Activated T-helper 17 cell treated with anti-CD3 and anti-CD28 coated beads, Interleukin-2, amount 50 U/mL, for 72 hours (primary cell): Measurements from ENCODE around the gene DCANP1. TPM values are rescaled to one million over a fixed set of nuclear protein-coding genes. Genes with fewer than 3 reads are reported as not detected.

Experiments
- ATAC-seq: fragments of 150-1000 bp; cut with Tn5 transposase; replicated peaks from 2 replicates; pipeline ENCODE4 v1.10.0; 2021; ENCODE audit warnings: mild to moderate bottlenecking, moderate library complexity
- H3K27ac Mint-ChIP-seq: one replicate; pipeline ENCODE4 v1.8.0; 2022; ENCODE audit warnings: mixed read lengths
- H3K27me3 Mint-ChIP-seq: one replicate; pipeline ENCODE4 v1.8.0; 2022; ENCODE audit warnings: mixed read lengths
- H3K36me3 Mint-ChIP-seq: one replicate; pipeline ENCODE4 v1.8.0; 2022; ENCODE audit warnings: low read depth, mild to moderate bottlenecking, mixed read lengths
- H3K4me1 Mint-ChIP-seq: one replicate; pipeline ENCODE4 v1.8.0; 2022; ENCODE audit warnings: mixed read lengths
- H3K4me3 Mint-ChIP-seq: one replicate; pipeline ENCODE4 v1.8.0; 2022; ENCODE audit warnings: mild to moderate bottlenecking, mixed read lengths
- H3K9me3 Mint-ChIP-seq: one replicate; pipeline ENCODE4 v1.8.0; 2022; ENCODE audit warnings: mixed read lengths
- total RNA-seq, 2 donors: library from RNA; stranded (reverse); gene quantifications; one replicate each; pipeline ENCODE4 v1.2.3, GENCODE V29; 2022

The DCANP1 gene
- total RNA-seq, 2 donors from 2014 or later, result not detected

DNA sequence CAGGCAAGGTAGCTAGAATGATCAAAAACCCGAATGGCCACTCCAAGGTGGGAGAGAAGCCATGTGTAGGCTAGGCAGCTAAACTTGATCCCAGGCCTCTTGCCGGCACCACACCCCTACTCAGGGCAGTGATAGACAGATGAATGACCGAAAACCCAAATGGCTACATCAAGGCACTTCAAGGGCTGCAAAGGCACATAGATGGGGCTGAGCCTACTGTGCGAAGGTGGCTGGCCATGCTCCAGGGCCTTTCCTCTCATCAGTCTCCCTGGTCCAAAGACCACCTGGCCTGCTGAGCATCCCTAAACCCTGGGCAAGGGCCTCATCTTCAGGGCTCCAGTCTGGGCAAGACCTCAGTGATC, 8.7 kb upstream of the DCANP1 start:
- no peak for ATAC-seq
- H3K27ac Mint-ChIP-seq, result no peak overlapping the region
- H3K9me3 Mint-ChIP-seq, result no peaks in the 10 kb centered on the region
- no peaks in the 10 kb centered on the region for H3K4me1 Mint-ChIP-seq
- peaks cover 28% of the 10 kb centered on the region for H3K27me3 Mint-ChIP-seq
- no peaks in the 10 kb centered on the region for H3K36me3 Mint-ChIP-seq
- H3K4me3 Mint-ChIP-seq, result no peak overlapping the region

GRCh38 chr5:135454946-135455345, 7.8 kb upstream of the DCANP1 start:
- no peak for ATAC-seq
- no peaks in the 10 kb centered on the region for H3K9me3 Mint-ChIP-seq
- no peaks in the 10 kb centered on the region for H3K4me1 Mint-ChIP-seq
- peaks cover 24% of the 10 kb centered on the region for H3K27me3 Mint-ChIP-seq
- H3K36me3 Mint-ChIP-seq, result no peaks in the 10 kb centered on the region
- H3K27ac Mint-ChIP-seq, result no peak overlapping the region
- no peak overlapping the region for H3K4me3 Mint-ChIP-seq

DNA sequence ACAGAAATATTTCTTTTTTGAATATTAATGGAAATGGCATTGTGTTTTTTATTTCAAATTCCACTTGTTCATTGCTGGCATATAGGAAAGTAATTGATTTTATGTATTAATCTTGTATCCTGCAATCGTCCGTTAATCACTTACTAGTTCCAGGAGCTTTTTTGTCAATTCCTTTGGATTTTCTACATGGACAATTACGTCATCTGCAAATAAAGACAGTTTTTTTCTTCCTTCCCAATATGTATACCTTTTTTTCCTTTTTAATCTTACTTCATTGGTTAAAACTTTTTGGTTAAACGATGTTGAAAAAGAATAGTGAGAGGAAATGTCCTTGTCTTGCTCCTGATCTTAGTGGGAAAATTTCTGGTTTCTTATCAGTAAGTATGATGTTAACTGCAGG, 6.5 kb upstream of the DCANP1 start:
- Mint-ChIP-seq H3K36me3 (no peaks in the 10 kb centered on the region), H3K9me3 (no peaks in the 10 kb centered on the region), H3K4me1 (no peaks in the 10 kb centered on the region), H3K27me3 (peaks cover 24% of the 10 kb centered on the region), H3K4me3 (no peak overlapping the region), H3K27ac (no peak overlapping the region)
- ATAC-seq, result no peak

DNA sequence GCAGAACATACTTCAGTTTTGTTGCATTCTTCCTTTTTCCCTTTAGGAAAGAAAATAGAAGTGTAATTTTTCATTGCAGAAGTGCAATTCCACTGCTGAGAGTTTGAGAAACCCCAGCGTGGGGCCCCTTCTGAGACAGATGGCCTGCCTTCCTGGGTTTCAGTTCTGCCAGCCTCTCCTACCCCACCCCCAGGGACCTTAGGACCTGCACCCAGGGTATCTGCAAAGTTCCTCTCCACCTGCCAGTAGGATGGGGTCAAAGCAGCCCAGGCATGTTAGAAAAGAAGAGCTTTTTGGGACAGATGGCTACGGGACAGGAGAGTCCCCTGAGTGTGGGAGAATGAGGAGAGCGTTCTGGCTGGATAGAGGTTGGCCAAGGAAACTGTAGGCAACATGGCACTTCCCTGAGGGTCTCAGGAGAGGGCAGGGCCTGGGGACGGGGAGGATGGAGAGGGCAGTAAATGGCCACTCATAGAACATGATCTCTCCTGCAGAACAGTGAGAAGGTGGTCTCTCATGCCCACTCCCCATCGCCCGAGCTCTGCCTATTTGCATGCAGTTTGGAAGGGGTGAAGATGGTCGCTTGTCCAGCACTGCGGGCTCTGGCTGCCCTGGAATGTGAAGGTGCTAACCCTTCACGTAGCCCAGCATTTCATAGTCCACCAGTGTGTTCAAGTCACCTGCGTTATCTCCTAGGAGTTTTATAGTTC, 5.3 kb upstream of the DCANP1 start, which contains the start of gene TIFAB:
TSS of gene TIFAB (minus strand) at position 31 of the 710 bp plus-strand sequence. CDS start 2,412 bp downstream, outside the sequence.
- Mint-ChIP-seq H3K4me3 (no peak within 1 kb of the TSS), H3K9me3 (no peaks in the 10 kb centered on the region), H3K4me1 (no peaks in the 10 kb centered on the region), H3K27ac (no peak within 1 kb of the TSS), H3K36me3 (no peaks in the 10 kb centered on the region), H3K27me3 (peaks cover 22% of the 10 kb centered on the region)
- ATAC-seq, result no peak

DNA sequence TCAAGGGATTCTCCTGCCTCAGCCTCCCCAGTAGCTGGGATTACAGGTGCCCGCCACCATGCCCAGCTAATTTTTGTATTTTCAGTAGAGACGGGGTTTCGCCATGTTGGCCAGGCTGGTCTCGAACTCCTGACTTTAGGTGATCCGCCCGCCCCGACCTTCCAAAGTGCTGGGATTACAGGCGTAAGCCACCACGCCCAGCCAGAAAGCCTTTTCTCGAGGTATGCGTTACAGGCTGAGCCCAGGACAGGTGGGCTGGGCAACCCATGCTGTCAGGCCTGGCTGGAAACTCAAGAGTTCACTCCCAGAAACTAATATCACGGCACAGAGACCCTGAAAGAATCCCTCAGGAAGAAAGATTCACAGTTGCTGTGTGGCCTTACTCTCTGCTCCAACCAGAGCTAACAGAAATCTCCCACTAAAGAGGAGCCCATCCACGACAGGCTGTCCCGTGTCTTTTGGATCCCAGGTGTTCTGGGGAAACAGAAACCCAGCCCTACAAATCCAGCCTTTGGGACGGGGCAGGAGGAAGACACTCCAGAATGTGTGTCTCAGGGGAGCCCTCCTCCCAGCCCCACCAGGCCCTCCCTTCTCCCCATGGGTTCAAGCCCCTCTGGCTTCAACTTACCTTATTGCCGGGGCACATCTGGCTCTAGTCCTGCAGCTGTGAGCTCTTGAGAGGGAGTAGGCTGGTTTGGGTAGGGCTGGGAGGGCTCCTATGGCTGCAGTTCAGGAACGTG, 4.6 kb upstream of the DCANP1 start:
- no peaks in the 10 kb centered on the region for H3K4me1 Mint-ChIP-seq

DNA sequence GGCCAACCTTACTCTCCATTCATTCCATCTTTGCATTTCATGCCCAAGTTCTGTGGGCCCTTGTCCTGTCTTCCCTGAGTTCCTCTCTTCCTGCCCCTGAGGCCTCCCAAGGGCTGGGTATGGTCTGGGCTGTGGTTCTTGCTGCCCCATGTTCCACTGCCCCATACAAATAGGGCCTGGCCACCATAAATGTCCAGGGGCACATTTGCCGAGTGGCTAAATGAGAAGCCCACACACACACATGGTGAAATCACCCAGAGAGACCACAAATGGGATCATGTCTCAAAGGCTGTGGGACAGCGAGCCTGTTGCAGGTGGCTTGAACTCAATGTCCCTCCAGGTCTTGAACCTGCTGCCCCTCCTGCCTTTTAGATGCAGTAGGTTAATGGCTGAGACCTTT, 3.8 kb upstream of the DCANP1 start:
- Mint-ChIP-seq H3K36me3 (no peaks in the 10 kb centered on the region), H3K27ac (no peak overlapping the region), H3K4me1 (no peaks in the 10 kb centered on the region), H3K27me3 (peaks cover 23% of the 10 kb centered on the region), H3K4me3 (no peak overlapping the region), H3K9me3 (no peaks in the 10 kb centered on the region)
- no peak for ATAC-seq

More for the DNA sequence above, 4.6 kb upstream of the DCANP1 start:
- ATAC-seq, result no peak
- Mint-ChIP-seq H3K27ac (no peak overlapping the region), H3K36me3 (no peaks in the 10 kb centered on the region), H3K9me3 (no peaks in the 10 kb centered on the region), H3K4me3 (no peak overlapping the region), H3K27me3 (peaks cover 28% of the 10 kb centered on the region)

GRCh38 chr5:135450336-135450735, 3.2 kb upstream of the DCANP1 start:
- H3K4me1 Mint-ChIP-seq, result no peaks in the 10 kb centered on the region
- H3K9me3 Mint-ChIP-seq, result no peaks in the 10 kb centered on the region
- peaks cover 23% of the 10 kb centered on the region for H3K27me3 Mint-ChIP-seq
- ATAC-seq, result no peak
- H3K4me3 Mint-ChIP-seq, result no peak overlapping the region
- no peak overlapping the region for H3K27ac Mint-ChIP-seq
- H3K36me3 Mint-ChIP-seq, result no peaks in the 10 kb centered on the region

DNA sequence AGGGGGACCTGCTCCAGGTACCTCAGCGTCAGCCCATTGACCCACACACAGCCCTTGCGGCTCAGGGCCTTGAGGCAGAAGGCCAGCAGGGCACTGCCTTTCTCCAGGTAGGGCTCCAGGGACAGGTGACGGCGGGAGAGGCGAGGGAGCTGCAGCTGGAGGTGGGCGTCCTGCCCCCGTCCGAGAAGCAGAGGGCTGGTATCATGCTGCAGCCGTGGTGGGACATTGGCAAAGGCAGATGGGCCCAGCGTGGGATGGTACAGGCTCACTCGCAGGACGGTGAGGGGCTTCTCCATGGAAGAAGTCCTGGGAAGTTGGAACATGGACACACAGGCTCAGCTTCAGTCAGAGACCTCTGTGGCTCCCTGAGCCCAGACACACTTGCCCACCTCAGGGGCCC, 2.5 kb upstream of the DCANP1 start:
- Mint-ChIP-seq H3K27ac (no peak overlapping the region), H3K4me3 (no peak overlapping the region), H3K9me3 (no peaks in the 10 kb centered on the region), H3K36me3 (no peaks in the 10 kb centered on the region), H3K27me3 (peaks cover 20% of the 10 kb centered on the region), H3K4me1 (no peaks in the 10 kb centered on the region)
- no peak for ATAC-seq

DNA sequence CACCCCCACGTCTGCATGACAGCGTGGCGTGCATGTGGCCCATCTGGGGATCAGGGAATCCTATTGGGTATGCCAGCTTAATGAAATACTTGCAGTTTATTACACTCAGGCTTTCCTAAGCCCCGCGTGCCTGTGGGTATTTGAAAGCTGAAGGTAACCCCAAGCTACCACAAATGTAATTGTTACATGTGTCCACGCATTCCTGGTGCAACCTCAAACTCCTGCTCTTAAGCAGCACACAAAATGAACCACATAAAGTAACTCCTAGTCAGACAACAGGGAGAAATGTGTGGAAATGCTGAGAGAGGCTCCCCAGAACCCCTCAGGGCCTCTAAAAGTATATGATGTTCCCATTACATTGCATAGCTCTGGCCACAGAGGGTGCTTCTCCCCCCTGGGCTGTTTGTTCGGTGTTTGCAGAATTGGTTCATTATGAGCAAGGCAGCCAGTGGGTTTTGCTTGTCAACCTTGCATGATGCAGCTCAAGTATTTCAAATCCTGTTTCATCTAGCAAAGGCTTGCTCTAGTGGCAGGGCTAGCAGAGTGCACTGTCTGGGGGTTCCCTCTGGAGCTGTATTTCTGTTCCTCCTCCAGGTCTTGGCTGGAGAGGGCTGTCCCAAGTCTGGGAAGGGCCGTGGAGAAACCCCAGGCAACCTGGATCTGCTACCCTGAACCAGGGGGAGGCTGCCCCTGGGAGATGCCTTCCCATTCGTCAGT, 1.8 kb upstream of the DCANP1 start:
- Mint-ChIP-seq H3K27ac (no peak overlapping the region), H3K9me3 (no peaks in the 10 kb centered on the region), H3K27me3 (peaks cover 21% of the 10 kb centered on the region), H3K4me1 (no peaks in the 10 kb centered on the region), H3K4me3 (no peak overlapping the region), H3K36me3 (no peaks in the 10 kb centered on the region)
- no peak for ATAC-seq

DNA sequence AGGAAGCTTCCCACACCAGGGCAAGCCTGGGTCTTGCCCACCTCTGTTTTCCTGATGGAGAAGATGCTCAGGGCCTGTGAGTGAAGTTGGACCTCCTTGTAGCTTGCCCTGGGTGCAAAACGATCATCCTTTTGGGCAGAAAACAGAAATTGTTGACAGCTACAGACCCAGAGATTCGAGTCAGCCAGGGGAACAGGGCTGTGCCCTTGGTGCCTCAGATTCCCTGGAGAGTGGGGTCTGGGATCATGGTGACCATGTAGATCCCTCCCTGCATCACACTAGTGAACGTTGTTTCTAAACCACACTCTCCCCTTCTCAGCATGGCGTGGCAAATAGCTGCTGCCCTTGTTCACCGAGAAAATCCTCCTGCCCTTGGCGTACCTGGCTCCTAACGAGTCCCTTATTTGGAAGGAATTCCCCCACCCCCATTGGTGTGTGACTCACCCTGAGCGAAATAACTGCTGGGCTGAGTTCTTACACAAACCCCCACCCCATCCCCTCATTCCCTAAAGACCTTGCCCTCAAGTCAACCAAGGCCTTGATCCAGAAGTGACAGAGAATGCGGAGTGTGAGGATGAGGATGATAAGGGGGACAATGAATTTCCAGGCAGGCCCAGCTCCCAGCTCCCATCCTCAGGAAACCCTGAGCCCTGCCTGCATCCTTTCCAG, 1.1 kb upstream of the DCANP1 start:
- Mint-ChIP-seq H3K4me1 (no peaks in the 10 kb centered on the region), H3K27me3 (peaks cover 18% of the 10 kb centered on the region), H3K9me3 (no peaks in the 10 kb centered on the region), H3K36me3 (no peaks in the 10 kb centered on the region), H3K27ac (no peak overlapping the region), H3K4me3 (no peak overlapping the region)
- peak; percentile 42 for ATAC-seq

DNA sequence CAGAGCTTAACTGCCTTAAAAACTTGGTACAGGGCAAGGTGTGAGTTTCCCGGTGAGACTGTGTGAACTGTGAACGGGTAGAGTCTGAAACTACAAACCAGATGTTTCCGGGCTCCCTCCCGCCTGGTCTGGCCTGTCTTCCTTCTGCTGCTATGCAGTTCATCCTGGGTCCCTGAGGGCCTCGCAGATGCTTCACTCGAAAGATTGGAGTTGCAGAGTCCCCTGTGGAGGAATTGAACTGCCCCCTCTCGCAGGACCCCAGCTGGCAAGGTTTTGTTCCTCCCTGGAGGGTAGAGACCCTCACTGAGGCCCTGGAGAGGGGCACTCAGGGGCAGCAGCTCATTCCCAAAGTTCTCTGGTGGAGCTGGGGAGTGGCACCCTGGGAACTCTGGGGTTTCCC, 533 bp downstream of the DCANP1 start:
- H3K27ac Mint-ChIP-seq, result no peak overlapping the region
- no peaks in the 10 kb centered on the region for H3K9me3 Mint-ChIP-seq
- no peak overlapping the region for H3K4me3 Mint-ChIP-seq
- peaks cover 15% of the 10 kb centered on the region for H3K27me3 Mint-ChIP-seq
- H3K4me1 Mint-ChIP-seq, result no peaks in the 10 kb centered on the region
- ATAC-seq, result no peak
- H3K36me3 Mint-ChIP-seq, result no peaks in the 10 kb centered on the region

- Mint-ChIP-seq H3K4me1 (no peaks in the 10 kb centered on the region), H3K27ac (no peak overlapping the region), H3K4me3 (no peak overlapping the region), H3K9me3 (no peaks in the 10 kb centered on the region), H3K27me3 (peaks cover 15% of the 10 kb centered on the region), H3K36me3 (no peaks in the 10 kb centered on the region)
- ATAC-seq, result no peak
These were observed 942 bp downstream of the DCANP1 start for GRCh38 chr5:135446206-135446605.

DNA sequence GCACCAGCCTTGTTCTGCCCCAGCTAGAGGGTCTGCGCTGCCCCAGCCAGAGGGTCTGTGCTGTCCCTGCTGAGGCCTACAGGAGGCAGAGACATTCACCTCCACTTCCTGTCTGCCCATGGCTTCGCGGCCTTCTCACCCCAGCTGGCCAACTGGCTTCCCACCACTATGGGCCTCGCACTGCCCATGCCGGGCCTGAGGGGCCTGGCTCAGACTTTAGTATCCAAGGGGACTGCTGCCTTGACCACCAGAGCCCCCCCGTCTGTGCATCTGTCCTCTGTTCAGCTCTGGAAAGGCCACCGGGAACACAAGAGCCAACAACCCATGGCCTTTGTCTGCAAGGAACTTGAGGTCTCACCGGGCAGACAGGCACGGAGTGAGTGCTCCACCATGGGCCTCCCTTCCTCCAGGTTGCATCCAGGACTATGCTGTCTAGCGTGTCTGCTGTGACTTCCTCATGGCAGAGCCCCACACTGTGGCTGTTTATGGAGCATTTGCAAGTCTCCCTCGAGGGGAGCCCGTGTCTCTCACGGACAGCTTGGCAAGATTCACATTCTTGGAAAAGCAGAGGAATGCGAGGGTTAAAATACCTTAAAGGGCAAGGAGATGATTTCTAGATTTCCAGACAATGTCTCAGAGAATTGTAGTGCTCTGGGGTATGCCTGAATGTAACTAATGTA, 1.7 kb downstream of the DCANP1 start:
- Mint-ChIP-seq H3K4me3 (no peak overlapping the region), H3K4me1 (no peaks in the 10 kb centered on the region), H3K27me3 (peaks cover 10% of the 10 kb centered on the region), H3K9me3 (no peaks in the 10 kb centered on the region), H3K27ac (no peak overlapping the region), H3K36me3 (no peaks in the 10 kb centered on the region)
- no peak for ATAC-seq

DNA sequence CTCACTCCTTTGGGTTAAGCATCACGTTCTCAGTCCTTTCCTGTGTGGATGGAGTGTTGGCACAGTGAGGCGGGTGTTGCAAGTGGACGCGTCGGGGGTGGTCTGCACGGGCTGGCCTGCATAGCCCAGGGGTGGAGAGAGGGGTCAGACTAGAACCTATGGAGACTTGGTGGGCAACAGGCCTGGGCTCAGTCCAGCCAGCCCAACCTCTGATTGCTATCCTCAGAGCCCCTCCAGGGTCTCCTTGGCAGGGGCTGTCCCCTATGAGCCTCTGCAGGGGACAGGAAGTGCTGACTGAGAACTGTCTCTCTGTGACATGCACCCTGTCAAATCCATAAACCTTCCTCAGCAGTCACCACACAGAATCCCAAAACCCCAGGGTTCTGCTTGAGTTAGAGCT, 2.3 kb downstream of the DCANP1 start:
- ATAC-seq, result no peak
- H3K27me3 Mint-ChIP-seq, result peaks cover 10% of the 10 kb centered on the region
- H3K27ac Mint-ChIP-seq, result no peak overlapping the region
- no peaks in the 10 kb centered on the region for H3K9me3 Mint-ChIP-seq
- H3K4me1 Mint-ChIP-seq, result no peaks in the 10 kb centered on the region
- H3K4me3 Mint-ChIP-seq, result no peak overlapping the region
- no peaks in the 10 kb centered on the region for H3K36me3 Mint-ChIP-seq
